Femur (tissue), 1 donor: ENCODE results near the gene GBF1.

Experiments used
- DNase-seq: peaks from one replicate; pipeline ENCODE4 v3.0.0-alpha.2; 2017

GBF1 gene

DNA sequence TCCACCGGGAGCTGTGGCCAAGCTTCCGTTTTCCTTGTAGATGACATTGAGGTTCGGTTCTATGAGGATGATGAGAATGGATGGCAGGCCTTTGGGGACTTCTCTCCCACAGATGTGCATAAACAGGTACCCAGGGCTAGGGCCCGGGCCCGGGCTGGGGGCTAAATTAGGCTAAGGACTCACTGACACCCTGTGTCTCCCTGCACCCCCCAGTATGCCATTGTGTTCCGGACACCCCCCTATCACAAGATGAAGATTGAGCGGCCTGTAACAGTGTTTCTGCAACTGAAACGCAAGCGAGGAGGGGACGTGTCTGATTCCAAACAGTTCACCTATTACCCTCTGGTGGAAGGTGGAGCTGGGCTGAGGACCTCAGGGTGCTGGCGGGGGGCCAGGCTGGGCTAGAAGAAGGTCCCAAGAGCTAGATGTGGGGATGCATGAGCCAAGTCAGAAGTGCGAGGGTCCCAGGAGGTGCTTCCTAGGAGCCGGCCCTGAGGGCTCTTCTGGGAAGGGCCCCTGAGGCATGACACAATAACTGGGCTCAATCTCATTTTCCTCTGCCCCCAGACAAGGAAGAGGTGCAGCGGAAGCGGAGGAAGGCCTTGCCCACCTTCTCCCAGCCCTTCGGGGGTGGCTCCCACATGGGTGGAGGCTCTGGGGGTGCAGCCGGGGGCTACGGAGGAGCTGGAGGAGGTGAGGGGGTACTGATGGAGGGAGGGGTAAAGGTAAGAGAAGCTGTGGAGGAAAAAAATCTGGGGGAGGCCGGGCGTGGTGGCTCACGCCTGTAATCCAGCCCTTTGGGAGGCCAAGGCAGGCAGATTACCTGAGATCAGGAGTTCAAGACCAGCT lies 153.1 kb downstream of the GBF1 start:
- DNase-seq: no peak

DNA sequence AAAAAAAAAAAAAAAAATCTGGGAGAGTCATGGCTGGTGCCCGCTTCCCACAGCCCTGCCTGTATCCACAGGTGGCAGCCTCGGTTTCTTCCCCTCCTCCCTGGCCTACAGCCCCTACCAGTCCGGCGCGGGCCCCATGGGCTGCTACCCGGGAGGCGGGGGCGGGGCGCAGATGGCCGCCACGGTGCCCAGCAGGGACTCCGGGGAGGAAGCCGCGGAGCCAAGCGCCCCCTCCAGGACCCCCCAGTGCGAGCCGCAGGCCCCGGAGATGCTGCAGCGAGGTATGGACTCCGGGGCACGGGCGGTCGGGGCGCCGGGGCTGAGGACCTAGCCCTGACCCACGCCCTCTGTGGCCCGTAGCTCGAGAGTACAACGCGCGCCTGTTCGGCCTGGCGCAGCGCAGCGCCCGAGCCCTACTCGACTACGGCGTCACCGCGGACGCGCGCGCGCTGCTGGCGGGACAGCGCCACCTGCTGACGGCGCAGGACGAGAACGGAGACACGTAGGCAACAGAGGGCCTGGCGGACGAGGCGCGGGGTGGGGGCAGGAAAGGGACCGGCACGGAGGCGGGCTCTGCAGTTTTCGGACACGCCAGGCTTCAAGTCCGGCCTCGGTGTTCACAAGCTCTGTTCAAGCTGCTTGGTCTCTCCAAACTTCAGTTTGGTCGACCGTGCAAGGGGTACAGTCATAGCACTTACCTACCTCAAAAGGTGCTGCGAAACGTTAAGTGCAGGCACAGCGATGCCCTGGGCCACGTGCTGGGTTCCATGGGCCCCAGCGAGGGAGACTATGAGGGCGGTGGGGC lies 154.1 kb downstream of the GBF1 start:
- DNase-seq: peak; percentile 92

DNA sequence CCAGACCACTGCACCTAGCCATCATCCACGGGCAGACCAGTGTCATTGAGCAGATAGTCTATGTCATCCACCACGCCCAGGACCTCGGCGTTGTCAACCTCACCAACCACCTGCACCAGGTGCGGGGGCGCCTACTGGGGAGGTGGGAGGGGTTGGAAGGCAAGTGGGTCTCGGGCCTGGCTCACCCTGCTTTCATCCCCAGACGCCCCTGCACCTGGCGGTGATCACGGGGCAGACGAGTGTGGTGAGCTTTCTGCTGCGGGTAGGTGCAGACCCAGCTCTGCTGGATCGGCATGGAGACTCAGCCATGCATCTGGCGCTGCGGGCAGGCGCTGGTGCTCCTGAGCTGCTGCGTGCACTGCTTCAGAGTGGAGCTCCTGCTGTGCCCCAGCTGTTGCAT lies 154.7 kb downstream of the GBF1 start:
- DNase-seq: no peak

DNA sequence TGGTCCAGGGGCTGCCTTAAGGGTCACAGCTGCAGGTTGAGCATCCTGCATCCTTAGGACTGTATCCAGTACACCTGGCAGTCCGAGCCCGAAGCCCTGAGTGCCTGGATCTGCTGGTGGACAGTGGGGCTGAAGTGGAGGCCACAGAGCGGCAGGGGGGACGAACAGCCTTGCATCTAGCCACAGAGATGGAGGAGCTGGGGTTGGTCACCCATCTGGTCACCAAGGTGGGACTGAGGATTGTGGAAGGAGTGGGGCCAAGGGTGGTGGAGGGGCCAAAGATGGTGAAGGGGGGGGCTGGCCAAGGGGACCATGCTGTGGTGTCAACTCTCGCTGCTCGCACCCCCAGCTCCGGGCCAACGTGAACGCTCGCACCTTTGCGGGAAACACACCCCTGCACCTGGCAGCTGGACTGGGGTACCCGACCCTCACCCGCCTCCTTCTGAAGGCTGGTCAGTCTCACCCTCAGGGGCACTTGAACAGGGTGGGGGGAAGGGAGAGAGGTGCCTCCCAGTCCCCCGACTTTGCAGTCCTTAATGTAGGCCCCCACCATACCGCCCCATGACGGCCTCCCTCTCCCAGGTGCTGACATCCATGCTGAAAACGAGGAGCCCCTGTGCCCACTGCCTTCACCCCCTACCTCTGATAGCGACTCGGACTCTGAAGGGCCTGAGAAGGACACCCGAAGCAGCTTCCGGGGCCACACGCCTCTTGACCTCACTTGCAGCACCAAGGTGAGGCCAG lies 155.4 kb downstream of the GBF1 start:
- DNase-seq: peak; percentile 21

- DNase-seq: no peak
These were observed 156.0 kb downstream of the GBF1 start for GRCh38 chr10:102401342-102401654.

- no peak for DNase-seq
These were observed 156.6 kb downstream of the GBF1 start for GRCh38 chr10:102401735-102402511.

DNA sequence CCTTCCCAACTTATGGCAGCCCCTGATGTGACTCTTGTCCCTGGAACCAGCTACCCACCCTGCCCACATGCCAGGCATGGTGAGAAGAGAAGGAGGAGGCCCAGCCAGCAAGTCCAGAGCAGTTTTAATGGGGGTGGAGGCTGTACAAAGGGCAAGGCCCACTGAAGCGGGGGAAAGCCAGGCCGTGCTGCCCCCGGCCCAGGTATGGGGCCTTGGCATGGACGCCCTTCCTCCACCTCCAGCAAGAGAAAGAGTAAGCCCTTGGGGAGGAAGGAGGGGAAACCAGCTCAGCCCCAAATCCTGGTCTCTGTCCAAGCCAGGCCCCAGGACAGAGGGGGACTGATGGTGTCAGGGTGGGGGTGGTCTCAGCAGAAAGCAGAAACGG lies 157.2 kb downstream of the GBF1 start:
- DNase-seq: no peak

- no peak for DNase-seq
These were observed 157.8 kb downstream of the GBF1 start for GRCh38 chr10:102403115-102403514.

DNA sequence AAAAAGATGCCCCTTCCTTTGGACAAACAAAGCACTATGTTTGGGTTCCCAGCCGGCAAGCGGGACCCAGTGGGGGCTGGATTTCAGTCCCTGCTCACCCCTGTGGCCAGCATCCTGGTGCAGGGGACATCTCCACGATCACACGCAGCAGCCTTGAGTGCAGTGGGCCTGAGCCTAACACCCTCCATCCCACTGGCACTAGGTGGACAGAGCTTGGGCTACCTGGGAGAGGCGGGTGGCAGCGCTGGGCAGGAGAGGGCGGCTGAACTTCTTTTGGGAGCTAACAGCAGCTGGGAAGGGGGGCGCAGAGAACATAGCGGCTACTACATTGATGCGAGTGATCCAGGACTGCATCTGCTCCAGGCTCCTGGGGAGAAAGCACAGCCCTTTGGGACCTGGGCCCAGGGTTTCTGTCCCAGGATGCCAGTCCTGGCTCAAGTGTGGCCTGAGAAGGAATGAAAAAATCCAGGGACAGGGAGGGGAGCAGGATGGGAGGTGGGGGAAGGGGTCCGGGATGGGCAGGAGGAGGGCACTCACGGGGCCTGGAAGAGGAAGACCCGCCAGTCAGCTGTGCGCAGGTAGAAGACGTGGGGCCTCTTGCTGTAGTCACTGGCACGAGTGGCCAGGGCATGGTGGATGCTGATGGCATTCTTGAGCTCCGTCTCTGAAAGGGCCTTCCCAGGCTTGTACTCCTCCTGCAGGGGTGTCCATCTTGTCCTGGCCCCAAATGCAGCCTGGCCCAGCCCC lies 159.2 kb downstream of the GBF1 start:
- no peak for DNase-seq

GRCh38 chr10:102405108-102405571 lies 159.8 kb downstream of the GBF1 start:
- no peak for DNase-seq

GRCh38 chr10:102405632-102406031 lies 160.3 kb downstream of the GBF1 start:
- DNase-seq: no peak

DNA sequence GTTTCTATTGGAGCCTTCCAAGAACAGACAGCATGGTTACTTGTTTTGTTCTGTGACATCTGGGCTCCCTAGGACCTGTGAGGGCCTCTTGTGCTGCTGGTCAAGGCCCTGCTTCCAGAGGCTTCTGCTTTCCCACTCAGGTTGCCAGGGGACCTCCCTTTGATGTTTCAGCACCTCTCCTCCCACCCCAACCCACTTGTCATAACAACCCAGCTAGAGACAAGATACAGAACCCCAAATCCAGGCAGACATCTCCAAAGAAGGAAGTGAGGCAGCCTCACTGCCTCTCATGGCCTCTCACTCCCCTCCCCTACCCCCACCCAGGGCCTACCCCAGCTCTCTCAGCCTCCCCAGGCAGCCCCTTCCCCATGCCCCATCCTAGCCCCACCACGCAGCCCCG lies 161.5 kb downstream of the GBF1 start:
- no peak for DNase-seq

- no peak for DNase-seq
These were observed 162.2 kb downstream of the GBF1 start for GRCh38 chr10:102407425-102408130.

DNA sequence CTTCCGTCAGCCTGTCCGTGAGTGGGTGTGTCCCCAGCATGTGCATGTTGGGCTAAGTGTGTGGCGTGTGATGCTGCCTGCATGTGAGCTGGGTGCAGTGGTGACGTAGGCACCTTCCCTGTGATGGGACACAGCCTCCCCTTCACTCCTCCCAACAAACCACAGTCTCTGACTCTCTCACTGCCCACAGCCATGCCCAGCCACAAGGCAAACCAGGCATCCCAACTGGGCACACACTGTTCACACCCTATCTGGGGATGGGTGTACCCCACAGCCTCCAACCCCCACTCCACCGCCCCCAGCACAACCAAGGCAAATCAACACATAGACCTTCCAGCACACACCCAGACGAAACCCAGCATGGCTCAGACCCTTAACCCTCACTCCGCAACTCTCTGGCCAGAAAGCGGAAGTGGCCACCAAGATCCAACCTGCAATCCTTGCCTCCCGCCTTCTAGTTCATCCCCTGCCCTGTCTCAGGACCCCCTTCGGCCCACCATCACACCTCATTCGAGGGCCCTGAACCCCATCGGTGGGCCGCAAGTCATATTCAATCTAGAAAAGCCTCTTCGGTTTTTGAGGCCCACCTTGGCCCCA lies 162.9 kb downstream of the GBF1 start:
- DNase-seq: no peak

DNA sequence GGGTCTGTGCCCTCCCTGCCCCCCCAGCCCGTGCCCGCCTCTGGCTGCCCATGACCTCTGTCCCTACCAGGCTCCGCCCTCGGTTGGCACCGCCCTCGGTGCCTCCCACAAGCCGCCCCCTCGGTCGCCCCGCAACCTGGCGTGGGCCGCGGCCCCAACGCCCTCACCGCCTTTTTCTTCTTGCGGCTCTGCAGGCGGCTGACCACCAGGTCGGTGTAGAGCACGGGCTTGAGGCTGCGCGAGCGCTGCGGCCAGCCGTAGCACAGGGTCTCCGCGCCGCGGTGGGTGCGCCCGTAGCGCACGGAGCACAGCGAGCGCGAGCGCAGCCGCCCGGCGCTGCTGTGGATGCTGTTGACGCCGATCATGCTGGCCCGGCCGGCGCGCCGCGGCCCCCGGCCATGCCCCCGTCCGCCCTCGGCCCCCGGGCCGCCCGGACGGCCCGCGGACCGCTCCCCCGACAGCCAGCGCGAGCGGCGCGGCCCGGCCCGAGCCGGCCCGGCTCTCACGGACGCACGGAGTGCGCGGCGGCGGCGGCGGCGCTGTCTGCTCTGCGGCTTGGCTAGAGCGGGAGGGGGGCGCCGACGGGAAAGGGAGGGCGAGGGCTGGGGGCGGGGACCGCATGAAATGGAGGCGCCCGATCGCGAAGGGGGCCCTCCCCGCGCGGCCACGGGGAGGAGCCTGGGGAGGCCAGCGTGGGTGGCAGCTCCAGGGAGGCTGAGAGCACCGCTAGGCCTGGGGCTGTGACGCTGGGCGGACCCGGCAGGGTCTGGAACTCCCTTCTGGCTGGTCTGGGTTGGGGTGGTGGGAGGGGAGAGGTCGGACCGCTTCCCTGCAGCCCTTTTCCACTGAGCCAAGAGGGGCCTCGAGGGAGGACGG lies 163.6 kb downstream of the GBF1 start:
- DNase-seq: peak; percentile 86

DNA sequence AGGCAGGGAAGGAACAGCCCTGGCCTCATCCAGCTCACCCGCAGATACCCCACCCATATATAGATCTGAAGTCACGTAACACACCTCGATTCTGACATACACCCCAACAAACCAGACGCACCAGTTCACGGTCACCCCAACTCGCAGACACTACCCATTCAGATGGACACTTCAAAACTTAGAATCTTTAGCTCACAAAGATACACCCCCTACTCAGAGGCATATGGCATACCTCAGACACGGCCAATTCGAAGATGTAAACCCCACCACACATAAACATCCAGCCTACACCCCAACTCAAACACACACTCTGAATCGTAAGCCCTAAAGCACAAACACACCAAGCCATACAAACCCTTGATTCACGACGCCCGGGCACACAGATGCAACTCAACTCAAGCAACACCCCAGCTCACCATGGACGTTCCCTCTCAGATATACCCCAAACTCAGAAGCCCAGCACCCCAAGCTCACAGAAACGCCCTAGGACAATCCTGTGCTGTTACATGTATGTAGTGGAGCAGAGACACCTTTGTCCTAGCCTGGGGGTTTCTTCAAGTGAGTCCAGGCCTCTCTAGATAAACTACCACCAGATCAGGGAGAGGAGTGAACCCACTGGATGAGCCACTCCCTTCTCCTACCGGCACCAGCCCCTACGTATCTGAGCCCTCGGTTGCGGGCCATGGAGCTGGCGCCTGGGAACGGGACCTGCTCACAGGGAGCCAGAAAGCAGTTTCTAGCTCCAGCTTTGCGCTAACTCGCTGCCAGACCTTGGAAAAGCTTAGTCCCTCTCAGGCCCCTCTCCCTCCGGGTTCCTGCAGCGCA lies 164.5 kb downstream of the GBF1 start:
- peak; percentile 50 for DNase-seq

GRCh38 chr10:102410429-102411073 lies 165.2 kb downstream of the GBF1 start:
- peak; percentile 83 for DNase-seq
